ELR (cell line): ENCODE measurements around the gene PCDHGA8.
A peak's percentile ranks its signal among the peaks of the same experiment; 100 is the strongest.
"Not testable (repeated sequence)": the region's sequence is repeated elsewhere in the genome, so short reads cannot be mapped to it uniquely, and the experiment has no call there.

Source experiments
- DNase-seq: peaks from one replicate; pipeline ENCODE4 v3.0.0-alpha.2; 2015; ENCODE audit warnings: low read depth

PCDHGA8 gene

GRCh38 chr5:141403387-141403786 is 11.0 kb downstream of the PCDHGA8 start:
- DNase-seq = no peak

- DNase-seq = peak; percentile 25
Measured at GRCh38 chr5:141407790-141408505, 15.5 kb downstream of the PCDHGA8 start, which contains the start of gene PCDHGB6. TSS of gene PCDHGB6 (plus strand) at chr5:141408021. CDS start at chr5:141408203, 182 bp downstream.

GRCh38 chr5:141409598-141410306 is 17.3 kb downstream of the PCDHGA8 start:
- DNase-seq = no peak

- DNase-seq = no peak
Measured at GRCh38 chr5:141411575-141411974, 19.1 kb downstream of the PCDHGA8 start.

- peak; percentile 79 for DNase-seq
Measured at GRCh38 chr5:141412854-141413539, 20.6 kb downstream of the PCDHGA8 start, which contains the start of gene PCDHGA10. TSS of gene PCDHGA10 (plus strand) at chr5:141412987. CDS start at chr5:141413176, 189 bp downstream.

GRCh38 chr5:141413540-141414069 is 21.2 kb downstream of the PCDHGA8 start:
- DNase-seq = peak; percentile 42

- DNase-seq = not testable (repeated sequence)
Measured at GRCh38 chr5:141414548-141415274, 22.3 kb downstream of the PCDHGA8 start.

- DNase-seq = not testable (repeated sequence)
Measured at GRCh38 chr5:141415275-141415618, 22.8 kb downstream of the PCDHGA8 start.

- DNase-seq = peak; percentile 80
Measured at GRCh38 chr5:141417494-141418172, 25.2 kb downstream of the PCDHGA8 start, which contains the start of gene PCDHGB7. TSS of gene PCDHGB7 (plus strand) at chr5:141417677. CDS start at chr5:141417860, 183 bp downstream.

- DNase-seq = no peak
Measured at GRCh38 chr5:141419074-141419880, 26.8 kb downstream of the PCDHGA8 start.

GRCh38 chr5:141420855-141421488 is 28.5 kb downstream of the PCDHGA8 start, which contains the start of gene PCDHGA11:
TSS of gene PCDHGA11 (plus strand) at chr5:141421051. CDS start at chr5:141421228, 177 bp downstream.
- peak; percentile 75 for DNase-seq

GRCh38 chr5:141421489-141421855 is 29.0 kb downstream of the PCDHGA8 start:
- DNase-seq = peak; percentile 22

- DNase-seq = no peak
Measured at GRCh38 chr5:141422742-141423291, 30.4 kb downstream of the PCDHGA8 start.

- DNase-seq = no peak
Measured at GRCh38 chr5:141427783-141428426, 35.5 kb downstream of the PCDHGA8 start.

- DNase-seq = peak; percentile 66
Measured at GRCh38 chr5:141430332-141431113, 38.1 kb downstream of the PCDHGA8 start, which contains the start of gene PCDHGA12. TSS of gene PCDHGA12 (plus strand) at chr5:141430507. CDS start at chr5:141430760, 253 bp downstream.

- DNase-seq = no peak
Measured at GRCh38 chr5:141431286-141431685, 38.9 kb downstream of the PCDHGA8 start.

- DNase-seq = not testable (repeated sequence)
Measured at GRCh38 chr5:141432308-141432707, 39.9 kb downstream of the PCDHGA8 start.

GRCh38 chr5:141432726-141433125 is 40.3 kb downstream of the PCDHGA8 start:
- not testable (repeated sequence) for DNase-seq
